GM12872 (cell line): ENCODE measurements around the gene MYH7B.

ENCODE experiments used
- TF ChIP-seq, protein P1 (sequence below): IDR thresholded peaks from 3 replicates; pipeline ENCODE4 v1.5.1; 2011; ENCODE audit warnings: low read depth, mild to moderate bottlenecking, low read length, moderate library complexity; ENCODE audit not compliant: insufficient read depth

The MYH7B gene

DNA sequence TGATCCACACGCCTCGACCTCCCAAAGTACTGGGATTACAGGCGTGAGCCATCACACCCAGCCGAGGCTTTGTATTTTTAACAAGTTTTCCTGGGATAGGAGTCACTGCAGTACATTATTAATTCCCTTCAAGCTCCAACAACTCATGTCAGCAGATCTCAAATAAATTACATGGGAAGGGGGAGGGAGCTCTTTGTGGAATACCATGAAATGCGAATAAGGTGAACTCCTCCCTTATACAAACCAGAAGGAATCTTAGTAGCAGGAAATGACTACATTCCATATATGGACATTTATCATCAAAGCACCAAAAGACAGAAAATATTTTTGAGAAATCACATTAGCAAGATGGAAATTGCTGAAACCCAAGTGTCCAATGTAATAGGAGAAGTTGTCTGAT, 3.0 kb upstream of the MYH7B start:
- TF ChIP-seq, protein P1, sequence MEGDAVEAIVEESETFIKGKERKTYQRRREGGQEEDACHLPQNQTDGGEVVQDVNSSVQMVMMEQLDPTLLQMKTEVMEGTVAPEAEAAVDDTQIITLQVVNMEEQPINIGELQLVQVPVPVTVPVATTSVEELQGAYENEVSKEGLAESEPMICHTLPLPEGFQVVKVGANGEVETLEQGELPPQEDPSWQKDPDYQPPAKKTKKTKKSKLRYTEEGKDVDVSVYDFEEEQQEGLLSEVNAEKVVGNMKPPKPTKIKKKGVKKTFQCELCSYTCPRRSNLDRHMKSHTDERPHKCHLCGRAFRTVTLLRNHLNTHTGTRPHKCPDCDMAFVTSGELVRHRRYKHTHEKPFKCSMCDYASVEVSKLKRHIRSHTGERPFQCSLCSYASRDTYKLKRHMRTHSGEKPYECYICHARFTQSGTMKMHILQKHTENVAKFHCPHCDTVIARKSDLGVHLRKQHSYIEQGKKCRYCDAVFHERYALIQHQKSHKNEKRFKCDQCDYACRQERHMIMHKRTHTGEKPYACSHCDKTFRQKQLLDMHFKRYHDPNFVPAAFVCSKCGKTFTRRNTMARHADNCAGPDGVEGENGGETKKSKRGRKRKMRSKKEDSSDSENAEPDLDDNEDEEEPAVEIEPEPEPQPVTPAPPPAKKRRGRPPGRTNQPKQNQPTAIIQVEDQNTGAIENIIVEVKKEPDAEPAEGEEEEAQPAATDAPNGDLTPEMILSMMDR, result no peak

DNA sequence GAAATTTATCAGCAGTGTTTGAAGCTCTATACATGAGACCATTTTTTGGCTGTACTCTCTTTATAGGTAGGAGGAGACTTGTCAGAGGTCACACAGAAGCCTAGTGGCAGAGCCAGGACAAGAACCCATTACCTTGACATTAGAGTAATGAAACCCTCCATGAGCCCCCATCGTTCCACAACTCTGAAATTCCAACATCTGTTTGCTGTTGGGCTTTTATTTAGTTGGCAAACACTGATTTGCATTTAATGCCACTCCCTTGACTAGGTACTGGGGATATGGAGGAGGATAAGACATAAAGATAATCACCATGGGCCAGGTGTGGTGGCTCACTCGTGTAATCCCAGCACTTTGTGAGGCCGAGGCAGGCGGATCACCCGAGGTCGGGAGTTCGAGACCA, 1.7 kb upstream of the MYH7B start:
- TF ChIP-seq, protein P1, result no peak

DNA sequence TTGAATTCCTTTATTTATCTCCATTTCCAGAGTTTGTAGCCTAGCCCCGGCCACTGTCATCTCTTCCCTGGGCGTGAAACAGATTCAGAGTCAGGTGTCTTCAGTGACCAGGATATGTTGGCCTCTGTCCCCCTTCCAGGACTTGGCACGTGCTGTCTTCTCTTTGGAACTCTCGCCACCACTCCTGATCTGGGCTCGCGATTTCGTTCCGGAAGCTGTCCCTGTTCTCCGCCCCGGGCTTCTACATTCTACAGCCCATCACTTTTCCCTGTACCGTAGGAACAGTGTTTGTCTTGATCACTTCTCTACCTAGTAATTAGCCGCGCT, 801 bp upstream of the MYH7B start:
- TF ChIP-seq, protein P1, result no peak

DNA sequence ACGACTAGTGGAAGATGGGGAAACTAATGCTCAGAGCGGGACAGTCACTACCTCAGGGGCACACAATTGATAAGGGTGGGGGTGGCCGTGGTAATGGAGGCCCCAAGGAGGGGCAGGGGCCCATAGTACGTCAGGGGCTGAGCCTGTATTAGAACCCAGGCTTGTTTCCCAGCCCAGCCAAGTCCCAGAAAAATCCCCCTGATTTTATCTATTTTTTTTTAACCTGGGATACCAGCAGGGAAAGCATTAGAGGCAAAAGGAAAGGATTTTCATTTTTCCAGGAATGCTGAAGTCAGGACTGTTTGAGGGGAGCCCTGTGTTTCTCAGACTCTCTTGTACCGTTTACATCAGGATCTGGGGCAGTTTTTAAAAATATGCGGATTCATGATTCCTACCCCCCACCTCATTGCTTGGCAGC, 382 bp downstream of the MYH7B start:
- TF ChIP-seq, protein P1, result no peak

DNA sequence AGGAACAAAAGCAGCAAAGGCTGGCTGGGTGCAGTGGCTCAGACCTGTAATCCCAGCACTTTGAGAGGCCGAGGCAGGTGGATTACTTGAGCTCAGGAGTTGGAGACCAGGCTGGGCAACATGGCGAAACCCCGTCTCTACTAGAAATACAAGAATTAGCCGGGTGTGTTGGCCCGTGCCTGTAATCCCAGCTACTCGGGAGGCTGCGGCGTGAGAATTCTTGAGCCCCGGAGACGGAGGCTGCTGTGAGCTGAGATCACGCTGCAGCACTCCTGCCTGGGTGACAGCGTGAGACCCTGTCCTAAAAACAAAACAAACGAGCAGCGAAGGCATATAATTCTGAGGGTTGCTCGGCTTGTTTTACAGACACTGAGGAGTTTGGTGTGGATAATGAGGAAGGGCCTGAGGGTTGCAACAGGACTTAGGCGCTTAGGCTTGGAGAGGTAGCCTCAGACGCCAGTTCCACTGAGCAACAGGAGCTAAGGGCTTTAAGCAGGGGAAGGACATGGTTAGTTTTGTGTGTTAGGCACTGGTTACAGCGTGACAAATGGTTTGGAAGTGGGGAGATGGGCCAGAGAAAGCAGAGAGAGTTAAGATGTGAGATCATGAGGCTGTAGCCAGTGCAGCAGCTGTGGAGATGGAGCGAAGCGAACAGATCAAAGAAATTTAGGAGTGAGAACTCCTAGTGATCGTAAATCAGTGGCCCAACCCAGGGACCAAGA, 1.2 kb downstream of the MYH7B start:
- TF ChIP-seq, protein P1, result no peak

DNA sequence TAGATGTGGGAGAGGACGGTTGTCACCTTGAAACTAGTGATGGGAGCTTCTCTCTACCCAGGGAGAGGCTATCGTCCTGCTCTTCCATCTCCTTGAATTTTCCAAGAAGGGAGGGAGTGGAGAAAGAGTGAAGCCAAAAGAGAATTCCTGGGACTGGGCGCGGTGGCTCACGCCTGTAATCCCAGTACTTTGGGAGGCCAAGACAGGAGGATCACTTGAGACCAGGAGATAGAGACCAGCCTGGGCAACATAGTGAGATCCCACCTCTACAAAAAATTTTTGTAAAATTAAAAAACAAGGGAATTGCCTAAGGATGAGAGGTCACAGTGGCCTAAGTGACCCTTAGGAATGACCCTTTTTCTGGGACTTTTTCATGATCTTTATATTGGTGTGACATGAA, 8.8 kb downstream of the MYH7B start:
- TF ChIP-seq, protein P1, result no peak

DNA sequence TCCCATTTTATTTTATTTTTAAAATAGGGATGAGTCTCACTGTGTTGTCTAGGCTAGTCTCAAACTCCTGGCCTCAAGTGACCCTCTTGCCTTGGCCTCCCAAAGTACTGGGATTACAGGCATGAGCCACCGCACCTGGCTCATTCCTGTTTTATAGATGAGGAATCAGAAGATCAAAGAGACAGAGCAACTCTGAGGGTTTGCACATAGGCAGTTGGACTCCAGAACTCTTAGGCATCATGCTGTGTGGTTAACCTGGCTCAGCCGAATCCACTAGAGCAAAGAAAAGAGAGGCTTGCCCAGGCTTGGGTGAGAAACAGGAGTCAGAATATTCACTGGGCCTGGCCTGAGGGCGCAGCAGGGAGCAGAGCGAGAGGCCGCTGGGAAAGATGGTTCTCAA, 9.4 kb downstream of the MYH7B start:
- TF ChIP-seq, protein P1, result no peak

DNA sequence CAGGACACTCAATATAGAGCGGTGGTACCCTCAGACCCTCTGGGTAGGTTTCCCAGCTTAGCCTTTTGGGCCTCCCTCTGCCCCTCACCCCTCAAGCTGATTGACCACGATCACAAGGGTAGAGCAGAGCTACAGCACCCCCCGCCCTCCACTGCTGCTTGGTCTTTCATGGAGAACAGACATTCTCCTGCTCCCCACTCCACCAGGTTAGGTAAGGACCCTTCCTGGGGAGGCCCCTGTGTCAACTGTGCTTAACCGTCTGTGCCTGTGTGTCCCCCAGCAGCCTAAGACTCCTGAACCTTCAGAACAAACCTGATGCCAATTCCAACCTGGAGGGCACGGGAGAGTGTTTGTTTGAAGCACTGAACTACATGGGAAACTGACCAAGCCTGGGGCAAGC, 11.8 kb downstream of the MYH7B start:
- TF ChIP-seq, protein P1, result no peak
